Muscle layer of colon (tissue), 2 donors: ENCODE data around the gene BACE2.
"Not testable (repeated sequence)": the region's sequence is repeated elsewhere in the genome, so short reads cannot be mapped to it uniquely, and the experiment has no call there.

Experiments
- H3K27ac ChIP-seq: one replicate; pipeline ENCODE4 v1.7.0; 2013; ENCODE audit warnings: low read depth, mild to moderate bottlenecking, low read length, moderate library complexity
- H3K27me3 ChIP-seq, 2 donors: one replicate each; pipeline ENCODE4 v1.7.0; 2013; ENCODE audit warnings: low read length in 2 of 2, mild to moderate bottlenecking in 2 of 2; ENCODE audit not compliant: insufficient read depth in 2 of 2, control insufficient read depth in 1 of 2
- H3K36me3 ChIP-seq: one replicate; pipeline ENCODE4 v1.7.0; 2013; ENCODE audit warnings: mild to moderate bottlenecking, low read length; ENCODE audit not compliant: insufficient read depth
- H3K4me1 ChIP-seq: one replicate; pipeline ENCODE4 v1.7.0; 2013; ENCODE audit warnings: mild to moderate bottlenecking, low read length; ENCODE audit not compliant: insufficient read depth
- H3K4me3 ChIP-seq, 2 donors: one replicate each; pipeline ENCODE4 v1.7.0; 2013; ENCODE audit warnings: low read length in 2 of 2, low read depth in 1 of 2, mild to moderate bottlenecking in 1 of 2, moderate library complexity in 1 of 2
- H3K9ac ChIP-seq: one replicate; pipeline ENCODE4 v1.7.0; 2013; ENCODE audit warnings: low read length
- H3K9me3 ChIP-seq: one replicate; pipeline ENCODE4 v1.7.0; 2013; ENCODE audit warnings: mild to moderate bottlenecking, low read length
- donor health status: abdominal sarcoma.
- donor health status: Adenocarcinoma of cecum.

Gene BACE2

GRCh38 chr21:41186755-41187536 is 19.0 kb downstream of the BACE2 start:
- no peaks in the 10 kb centered on the region for H3K27me3 ChIP-seq
- no peaks in the 10 kb centered on the region for H3K36me3 ChIP-seq
- H3K9me3 ChIP-seq: no peaks in the 10 kb centered on the region
- H3K9ac ChIP-seq: no peak overlapping the region
- no peak overlapping the region for H3K4me3 ChIP-seq
- H3K4me1 ChIP-seq: no peaks in the 10 kb centered on the region
- no peak overlapping the region for H3K27ac ChIP-seq

- no peaks in the 10 kb centered on the region for H3K27me3 ChIP-seq
- no peaks in the 10 kb centered on the region for H3K4me1 ChIP-seq
- no peaks in the 10 kb centered on the region for H3K36me3 ChIP-seq
- H3K4me3 ChIP-seq: no peak overlapping the region
- no peak overlapping the region for H3K9ac ChIP-seq
- H3K9me3 ChIP-seq: no peaks in the 10 kb centered on the region
- no peak overlapping the region for H3K27ac ChIP-seq
Observed at GRCh38 chr21:41187537-41188025, 19.6 kb downstream of the BACE2 start.

- no peak overlapping the region for H3K4me3 ChIP-seq
- no peaks in the 10 kb centered on the region for H3K36me3 ChIP-seq
- H3K4me1 ChIP-seq: no peaks in the 10 kb centered on the region
- H3K9me3 ChIP-seq: no peaks in the 10 kb centered on the region
- H3K27me3 ChIP-seq: no peaks in the 10 kb centered on the region
- H3K27ac ChIP-seq: no peak overlapping the region
- no peak overlapping the region for H3K9ac ChIP-seq
Observed at GRCh38 chr21:41188486-41189149, 20.7 kb downstream of the BACE2 start.

DNA sequence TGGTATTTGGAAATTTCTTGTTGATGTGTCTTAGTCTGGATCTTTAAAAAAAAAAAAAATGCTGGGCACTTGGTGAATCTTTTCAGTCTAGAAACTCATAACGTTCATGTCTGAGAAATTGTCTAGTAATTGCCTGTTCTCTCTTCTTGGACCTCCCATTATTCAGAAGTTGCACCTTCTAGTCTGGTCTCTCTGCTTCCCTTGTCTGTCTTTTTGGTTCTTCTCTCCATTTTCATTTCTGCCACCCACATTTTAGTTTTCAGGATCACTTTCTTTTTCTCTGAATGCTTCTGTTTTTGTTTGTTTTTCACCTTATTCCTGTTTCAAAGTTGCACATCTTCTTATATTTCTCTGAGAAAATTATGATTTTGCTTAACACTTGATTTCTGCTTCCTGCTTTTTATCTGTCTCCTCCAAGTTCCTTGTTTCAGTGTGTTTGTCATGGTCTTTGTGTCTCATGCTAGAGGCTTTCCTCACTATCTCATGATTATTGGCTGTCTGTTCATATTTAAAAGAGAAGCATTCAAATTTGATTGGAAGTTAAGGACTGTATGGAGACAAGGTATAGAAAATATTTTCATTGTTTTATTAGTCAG is 21.3 kb downstream of the BACE2 start:
- Histone ChIP-seq H3K27me3 (no peaks in the 10 kb centered on the region), H3K9me3 (no peaks in the 10 kb centered on the region), H3K27ac (no peak overlapping the region), H3K4me3 (no peak overlapping the region), H3K9ac (no peak overlapping the region), H3K36me3 (no peaks in the 10 kb centered on the region), H3K4me1 (no peaks in the 10 kb centered on the region)

GRCh38 chr21:41192552-41192951 is 24.6 kb downstream of the BACE2 start:
- not testable (repeated sequence) for H3K36me3 ChIP-seq, H3K27ac ChIP-seq, H3K27me3 ChIP-seq, H3K9me3 ChIP-seq, H3K4me1 ChIP-seq, H3K4me3 ChIP-seq, H3K9ac ChIP-seq

DNA sequence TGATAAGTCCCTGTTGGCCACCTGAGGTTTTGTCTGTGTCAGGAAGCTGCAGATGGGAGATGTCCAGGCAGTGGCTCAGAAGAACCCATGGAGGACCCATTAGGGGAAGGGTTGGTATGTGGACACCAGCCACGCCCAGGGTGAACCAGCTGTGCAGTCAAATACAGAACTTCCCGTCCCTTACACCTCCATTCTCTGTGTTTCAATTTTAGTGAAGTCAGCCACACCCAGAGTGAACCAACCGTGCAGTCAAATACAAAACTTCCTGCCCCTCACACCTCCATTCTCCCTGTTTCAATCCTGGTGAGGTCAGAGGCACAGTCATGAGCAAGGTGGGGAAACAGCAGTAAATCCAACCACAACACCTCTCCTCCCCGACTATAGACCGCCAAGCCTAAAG is 27.4 kb downstream of the BACE2 start:
- Histone ChIP-seq H3K4me1 (peaks cover 6% of the 10 kb centered on the region), H3K27me3 (no peaks in the 10 kb centered on the region), H3K9ac (no peak overlapping the region), H3K27ac (no peak overlapping the region), H3K9me3 (no peaks in the 10 kb centered on the region), H3K36me3 (no peaks in the 10 kb centered on the region), H3K4me3 (no peak overlapping the region)

DNA sequence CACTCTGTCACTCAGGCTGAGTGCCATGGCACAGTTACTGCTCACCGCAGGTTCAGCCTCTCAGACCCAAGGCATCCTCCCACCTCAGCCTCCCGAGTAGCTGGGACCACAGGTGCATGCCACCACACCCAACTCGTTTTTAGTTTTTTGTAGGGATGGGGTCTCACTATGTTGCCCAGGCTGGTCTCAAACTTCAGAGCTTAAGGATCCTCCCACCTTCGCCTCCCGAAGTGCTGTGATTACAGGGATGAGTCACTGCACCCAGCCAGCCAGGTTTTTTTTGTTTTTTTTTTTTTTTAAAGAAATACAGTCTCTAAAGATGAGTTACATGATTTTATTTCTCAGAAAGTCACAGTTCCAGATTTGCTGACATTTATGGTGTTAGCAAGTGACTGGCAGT is 29.0 kb downstream of the BACE2 start:
- Histone ChIP-seq H3K9ac (no peak overlapping the region), H3K4me3 (no peak overlapping the region), H3K36me3 (no peaks in the 10 kb centered on the region), H3K4me1 (peaks cover 6% of the 10 kb centered on the region), H3K9me3 (no peaks in the 10 kb centered on the region), H3K27ac (no peak overlapping the region), H3K27me3 (no peaks in the 10 kb centered on the region)

DNA sequence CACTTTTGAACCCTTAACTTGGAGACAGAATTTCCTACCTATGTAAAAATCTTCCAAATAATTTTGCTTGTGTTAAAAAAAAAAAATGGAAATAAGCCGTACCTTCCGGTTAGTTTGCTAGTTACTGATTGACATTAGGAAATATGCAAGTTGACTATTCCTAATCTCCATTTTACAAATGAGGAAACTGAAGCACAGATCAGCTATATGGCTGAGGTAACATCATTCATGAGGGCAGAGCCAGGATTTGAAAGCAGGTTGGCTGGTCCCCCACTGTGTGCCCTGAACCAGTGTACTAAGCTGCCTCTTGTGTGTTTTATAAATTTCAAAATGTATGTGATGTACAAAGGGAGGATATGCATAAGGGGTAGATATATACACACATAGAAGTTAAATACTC is 29.6 kb downstream of the BACE2 start:
- Histone ChIP-seq H3K27ac (no peak overlapping the region), H3K36me3 (no peaks in the 10 kb centered on the region), H3K4me3 (no peak overlapping the region), H3K4me1 (peaks cover 6% of the 10 kb centered on the region), H3K9ac (no peak overlapping the region), H3K27me3 (no peaks in the 10 kb centered on the region), H3K9me3 (no peaks in the 10 kb centered on the region)

GRCh38 chr21:41198647-41199046 is 30.7 kb downstream of the BACE2 start:
- H3K4me1 ChIP-seq, H3K27ac ChIP-seq, H3K9me3 ChIP-seq, H3K9ac ChIP-seq, H3K4me3 ChIP-seq, H3K36me3 ChIP-seq, H3K27me3 ChIP-seq: not testable (repeated sequence)

DNA sequence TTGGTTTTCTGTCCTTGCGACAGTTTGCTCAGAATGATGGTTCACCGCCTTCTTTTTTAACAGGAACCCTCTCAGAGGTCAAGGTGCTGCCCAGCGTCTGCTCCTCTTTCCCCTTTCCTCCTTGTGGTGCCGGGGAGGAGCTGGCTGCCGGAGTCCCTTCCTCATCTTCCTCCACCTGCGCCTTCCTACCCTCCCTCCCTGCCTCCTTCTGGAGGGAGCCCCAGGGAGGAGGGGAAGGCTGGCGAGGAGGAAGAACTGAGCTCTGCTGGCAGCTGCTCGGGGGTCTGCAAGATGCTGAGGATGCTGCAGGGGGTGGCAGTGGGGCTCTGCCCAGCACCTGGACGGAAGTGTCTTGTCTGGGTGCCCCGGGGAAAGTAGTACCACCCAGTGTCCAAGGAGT is 31.2 kb downstream of the BACE2 start:
- no peaks in the 10 kb centered on the region for H3K9me3 ChIP-seq
- no peak overlapping the region for H3K27ac ChIP-seq
- H3K4me3 ChIP-seq: no peak overlapping the region
- H3K4me1 ChIP-seq: peaks cover 6% of the 10 kb centered on the region
- H3K9ac ChIP-seq: no peak overlapping the region
- H3K27me3 ChIP-seq: no peaks in the 10 kb centered on the region
- no peaks in the 10 kb centered on the region for H3K36me3 ChIP-seq

- Histone ChIP-seq H3K4me3 (no peak overlapping the region), H3K9me3 (no peaks in the 10 kb centered on the region), H3K27me3 (no peaks in the 10 kb centered on the region), H3K27ac (no peak overlapping the region), H3K9ac (no peak overlapping the region), H3K4me1 (peaks cover 6% of the 10 kb centered on the region), H3K36me3 (no peaks in the 10 kb centered on the region)
Observed at GRCh38 chr21:41199588-41199987, 31.6 kb downstream of the BACE2 start.
